BJ (cell line): ENCODE results near the gene NRCAM. TPM values are rescaled to one million over a fixed set of nuclear protein-coding genes. Genes with fewer than 3 reads are reported as not detected.
"Not testable (repeated sequence)": the region's sequence is repeated elsewhere in the genome, so short reads cannot be mapped to it uniquely, and the experiment has no call there.

ENCODE experiments used
- CTCF ChIA-PET: fragments of 350-600 bp; formaldehyde crosslinking; extraction: SDS; loops from one replicate; lab custom pipeline; 2021; ENCODE audit warnings: antibody characterized with exemption, inconsistent platforms; lab: Yijun Ruan, JAX
- POLR2A ChIA-PET: fragments of 300-600 bp; sonication (Branson Sonifier 250); formaldehyde crosslinking; extraction: SDS; loops from one replicate; lab custom pipeline; 2021; ENCODE audit warnings: antibody characterized with exemption; lab: Charles Lee
- DNase-seq: peaks from one replicate; pipeline ENCODE4 v3.0.0-alpha.2; 2011; ENCODE audit warnings: low read depth
- H3K27me3 ChIP-seq: 2 replicates; pipeline ENCODE4 v1.6.0; 2011; ENCODE audit warnings: low read length; ENCODE audit not compliant: control insufficient read depth, insufficient read depth
- H3K36me3 ChIP-seq: 2 replicates; pipeline ENCODE4 v1.5.1; 2011; ENCODE audit warnings: low read length; ENCODE audit not compliant: control insufficient read depth, insufficient read depth
- H3K4me3 ChIP-seq: 2 replicates; pipeline ENCODE4 v1.5.1; 2011; ENCODE audit warnings: low read depth, mild to moderate bottlenecking, control low read depth, low read length
- polyA plus RNA-seq: library from polyadenylated mRNA; depleted of rRNA; stranded (reverse); fragments of >200 nt; gene quantifications from 2 replicates; pipeline ENCODE4 v1.2.3, GENCODE V29; 2011
- TF ChIP-seq, protein P1 (sequence below): IDR thresholded peaks from 2 replicates; pipeline ENCODE4 v1.5.1; 2011; ENCODE audit warnings: low read depth, mild to moderate bottlenecking, control low read depth, inconsistent platforms, low read length, moderate library complexity; ENCODE audit not compliant: insufficient read depth

Gene NRCAM
- polyA plus RNA-seq, 1 experiment, result 1.1 TPM

DNA sequence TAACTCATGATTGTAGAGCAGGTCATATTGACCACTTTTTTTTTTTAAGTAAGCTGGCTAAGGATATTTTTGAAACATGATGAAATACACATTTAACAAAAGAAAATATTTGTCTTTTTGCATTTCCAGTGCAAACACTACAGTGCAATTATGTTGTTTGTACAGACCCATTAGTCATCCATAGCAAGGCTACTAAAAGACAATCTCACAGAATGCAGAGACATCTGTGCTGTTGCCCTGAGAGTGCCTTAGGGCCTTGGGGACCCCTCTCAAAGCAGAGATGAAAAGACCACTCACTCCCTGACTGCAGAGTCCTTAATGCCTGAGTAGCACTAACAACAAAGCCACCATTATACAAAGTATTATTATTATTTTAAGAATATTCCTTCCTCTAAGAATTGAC lies 104.5 kb downstream of the NRCAM start:
- Histone ChIP-seq H3K27me3 (no peaks in the 10 kb centered on the region), H3K4me3 (no peak overlapping the region), H3K36me3 (no peaks in the 10 kb centered on the region)
- TF ChIP-seq, protein P1, sequence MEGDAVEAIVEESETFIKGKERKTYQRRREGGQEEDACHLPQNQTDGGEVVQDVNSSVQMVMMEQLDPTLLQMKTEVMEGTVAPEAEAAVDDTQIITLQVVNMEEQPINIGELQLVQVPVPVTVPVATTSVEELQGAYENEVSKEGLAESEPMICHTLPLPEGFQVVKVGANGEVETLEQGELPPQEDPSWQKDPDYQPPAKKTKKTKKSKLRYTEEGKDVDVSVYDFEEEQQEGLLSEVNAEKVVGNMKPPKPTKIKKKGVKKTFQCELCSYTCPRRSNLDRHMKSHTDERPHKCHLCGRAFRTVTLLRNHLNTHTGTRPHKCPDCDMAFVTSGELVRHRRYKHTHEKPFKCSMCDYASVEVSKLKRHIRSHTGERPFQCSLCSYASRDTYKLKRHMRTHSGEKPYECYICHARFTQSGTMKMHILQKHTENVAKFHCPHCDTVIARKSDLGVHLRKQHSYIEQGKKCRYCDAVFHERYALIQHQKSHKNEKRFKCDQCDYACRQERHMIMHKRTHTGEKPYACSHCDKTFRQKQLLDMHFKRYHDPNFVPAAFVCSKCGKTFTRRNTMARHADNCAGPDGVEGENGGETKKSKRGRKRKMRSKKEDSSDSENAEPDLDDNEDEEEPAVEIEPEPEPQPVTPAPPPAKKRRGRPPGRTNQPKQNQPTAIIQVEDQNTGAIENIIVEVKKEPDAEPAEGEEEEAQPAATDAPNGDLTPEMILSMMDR, result no peak
- ChIA-PET POLR2A (no interaction called here), CTCF (no interaction called here)
- DNase-seq, result no peak

- no peak for DNase-seq
- H3K36me3 ChIP-seq, result no peaks in the 10 kb centered on the region
- ChIA-PET POLR2A (no interaction called here), CTCF (no interaction called here)
- H3K27me3 ChIP-seq, result no peaks in the 10 kb centered on the region
- TF ChIP-seq, protein P1, result no peak
- H3K4me3 ChIP-seq, result no peak overlapping the region
Observed at GRCh38 chr7:108348913-108349312, 107.3 kb downstream of the NRCAM start.

DNA sequence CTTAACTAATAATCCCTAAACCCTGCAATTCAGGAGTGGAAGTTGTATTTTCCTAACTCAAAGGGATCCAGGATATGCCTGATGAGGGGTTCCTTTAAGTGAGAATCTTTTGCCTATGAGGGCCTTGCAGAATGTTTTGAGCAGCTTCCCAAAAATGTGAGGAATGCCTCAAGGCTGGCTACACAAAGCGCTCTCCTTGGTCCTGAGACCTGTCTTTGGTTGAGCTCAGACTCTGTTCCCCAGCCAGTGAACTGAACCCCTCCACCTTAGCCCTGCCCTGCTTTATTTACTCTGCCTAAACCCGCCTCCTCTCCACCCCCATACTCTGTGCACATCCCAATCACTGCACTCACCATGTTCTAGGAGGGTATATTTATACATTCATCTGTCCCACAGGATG lies 108.6 kb downstream of the NRCAM start:
- POLR2A ChIA-PET, result no interaction called here
- TF ChIP-seq, protein P1, result no peak
- DNase-seq, result no peak
- CTCF ChIA-PET, result no interaction called here
- H3K36me3 ChIP-seq, result no peaks in the 10 kb centered on the region
- no peak overlapping the region for H3K4me3 ChIP-seq
- H3K27me3 ChIP-seq, result no peaks in the 10 kb centered on the region

DNA sequence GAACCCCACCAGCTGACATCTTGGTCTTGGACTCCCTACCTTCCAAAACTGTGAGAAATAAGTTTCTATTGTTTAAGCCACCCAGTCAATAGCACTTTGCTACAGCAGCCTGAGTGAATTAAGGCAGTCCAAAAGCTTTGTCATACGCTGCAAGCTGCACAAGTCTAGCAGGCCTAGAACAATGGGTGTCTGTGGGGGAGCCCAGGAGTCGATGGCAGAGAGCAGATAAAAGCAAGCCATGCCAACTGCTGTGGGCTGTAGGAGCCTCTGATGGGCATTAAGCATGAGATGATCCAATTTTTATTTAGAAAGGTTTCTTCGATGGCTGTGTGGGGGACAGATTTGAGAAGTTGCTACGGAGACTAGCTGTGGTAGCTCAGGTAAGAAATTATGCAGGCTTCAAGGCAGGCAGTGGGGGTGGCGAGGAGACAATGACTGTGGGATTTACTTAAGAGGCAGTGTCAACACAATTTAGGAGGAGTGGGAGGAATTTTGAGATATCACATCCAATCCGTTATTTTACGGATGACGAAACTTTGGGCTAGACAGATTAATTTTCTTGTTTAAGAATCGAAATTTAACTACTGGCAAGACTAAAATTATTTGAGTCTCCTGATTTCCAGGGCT lies 110.4 kb downstream of the NRCAM start:
- POLR2A ChIA-PET, result no interaction called here
- no peaks in the 10 kb centered on the region for H3K27me3 ChIP-seq
- no peak overlapping the region for H3K4me3 ChIP-seq
- H3K36me3 ChIP-seq, result no peaks in the 10 kb centered on the region
- CTCF ChIA-PET, result interaction anchor here (0.5 kb wide), 1 partner anchor 882 kb away, joined by 3 read pairs; no protein-coding TSS in a partner anchor
- DNase-seq, result no peak
- TF ChIP-seq, protein P1, result no peak

DNA sequence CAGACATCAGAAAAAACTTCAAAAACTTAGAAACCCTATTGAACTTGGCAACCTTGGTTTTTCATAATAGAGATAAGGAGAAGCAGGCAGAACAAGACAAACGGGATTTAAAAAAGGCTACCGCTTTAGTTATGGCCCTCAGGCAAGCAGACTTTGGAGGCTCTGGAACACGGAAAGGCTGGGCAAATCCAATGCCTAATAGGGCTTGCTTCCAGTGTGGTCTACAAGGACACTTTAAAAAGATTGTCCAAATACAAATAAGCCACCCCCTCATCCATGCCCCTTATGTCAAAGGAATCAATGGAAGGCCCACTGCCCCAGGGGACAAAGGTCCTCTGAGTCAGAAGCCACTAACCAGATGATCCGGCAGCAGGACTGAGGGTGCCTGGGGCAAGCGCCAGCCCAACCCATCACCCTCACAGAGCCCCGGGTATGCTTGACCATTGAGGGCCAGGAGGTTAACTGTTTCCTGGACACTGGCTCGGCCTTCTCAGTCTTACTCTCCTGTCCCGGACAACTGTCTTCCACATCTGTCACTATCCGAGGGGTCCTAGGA lies 115.3 kb downstream of the NRCAM start:
- no peak for DNase-seq
- H3K36me3 ChIP-seq, result no peaks in the 10 kb centered on the region
- ChIA-PET POLR2A (no interaction called here), CTCF (no interaction called here)
- no peak overlapping the region for H3K4me3 ChIP-seq
- TF ChIP-seq, protein P1, result no peak
- no peaks in the 10 kb centered on the region for H3K27me3 ChIP-seq

GRCh38 chr7:108340406-108340805 lies 115.8 kb downstream of the NRCAM start:
- H3K36me3 ChIP-seq, CTCF ChIA-PET, DNase-seq, POLR2A ChIA-PET, H3K27me3 ChIP-seq, H3K4me3 ChIP-seq: not testable (repeated sequence)
